ENCODE data around the gene COX10.
"Not testable (repeated sequence)": the region's sequence is repeated elsewhere in the genome, so short reads cannot be mapped to it uniquely, and the experiment has no call there.

Gene COX10

GRCh38 chr17:14186443-14186842 lies 117.1 kb downstream of the COX10 start:
- not testable (repeated sequence) for H3K4me3 ChIP-seq (ENCODE audit: low read length); H3K27ac ChIP-seq (ENCODE audit: low read length); H3K36me3 ChIP-seq (ENCODE audit: control insufficient read depth, low read depth, low read length); H3K9ac ChIP-seq (ENCODE audit: low read length); H3K4me1 ChIP-seq (ENCODE audit: control insufficient read depth, low read depth, low read length); H3K27me3 ChIP-seq (ENCODE audit: control insufficient read depth, insufficient read depth, low read length); H3K9me3 ChIP-seq (ENCODE audit: control insufficient read depth, low read depth, low read length)

- not testable (repeated sequence) for H3K9ac ChIP-seq (ENCODE audit: low read length); H3K9me3 ChIP-seq (ENCODE audit: control insufficient read depth, low read depth, low read length); H3K36me3 ChIP-seq (ENCODE audit: control insufficient read depth, low read depth, low read length); H3K27ac ChIP-seq (ENCODE audit: low read length); H3K4me1 ChIP-seq (ENCODE audit: control insufficient read depth, low read depth, low read length); H3K27me3 ChIP-seq (ENCODE audit: control insufficient read depth, insufficient read depth, low read length); H3K4me3 ChIP-seq (ENCODE audit: low read length)
Observed at GRCh38 chr17:14190774-14191173, 121.5 kb downstream of the COX10 start.

GRCh38 chr17:14191469-14191868 lies 122.2 kb downstream of the COX10 start:
- H3K27ac ChIP-seq (ENCODE audit: low read length); H3K4me3 ChIP-seq (ENCODE audit: low read length); H3K4me1 ChIP-seq (ENCODE audit: control insufficient read depth, low read depth, low read length): not testable (repeated sequence)

DNA sequence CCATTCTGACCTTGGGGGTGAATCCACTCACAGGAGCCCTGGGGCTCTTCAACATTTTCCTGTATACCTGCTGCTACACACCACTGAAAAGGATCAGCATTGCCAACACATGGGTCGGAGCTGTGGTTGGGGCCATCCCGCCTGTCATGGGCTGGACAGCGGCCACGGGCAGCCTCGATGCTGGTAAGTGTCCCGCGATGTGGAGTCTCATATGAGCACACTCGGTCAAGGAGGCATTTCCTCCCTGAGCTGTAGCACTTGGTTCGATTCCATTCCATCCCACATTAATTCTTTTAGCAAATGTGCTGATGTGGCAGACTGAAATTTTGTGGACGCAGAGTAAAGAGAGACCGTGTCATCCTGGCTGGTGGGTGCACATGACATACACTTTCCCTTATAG lies 122.7 kb downstream of the COX10 start:
- not testable (repeated sequence) for H3K27me3 ChIP-seq (ENCODE audit: control insufficient read depth, insufficient read depth, low read length); H3K9me3 ChIP-seq (ENCODE audit: control insufficient read depth, low read depth, low read length); H3K36me3 ChIP-seq (ENCODE audit: control insufficient read depth, low read depth, low read length); H3K9ac ChIP-seq (ENCODE audit: low read length); H3K4me3 ChIP-seq (ENCODE audit: low read length); H3K4me1 ChIP-seq (ENCODE audit: control insufficient read depth, low read depth, low read length); H3K27ac ChIP-seq (ENCODE audit: low read length)

More at GRCh38 chr17:14191469-14191868, 122.2 kb downstream of the COX10 start:
- H3K9ac ChIP-seq (ENCODE audit: low read length); H3K9me3 ChIP-seq (ENCODE audit: control insufficient read depth, low read depth, low read length); H3K36me3 ChIP-seq (ENCODE audit: control insufficient read depth, low read depth, low read length); H3K27me3 ChIP-seq (ENCODE audit: control insufficient read depth, insufficient read depth, low read length): not testable (repeated sequence)

GRCh38 chr17:14192636-14193344 lies 123.5 kb downstream of the COX10 start:
- not testable (repeated sequence) for H3K27ac ChIP-seq (ENCODE audit: low read length); H3K36me3 ChIP-seq (ENCODE audit: control insufficient read depth, low read depth, low read length); H3K9me3 ChIP-seq (ENCODE audit: control insufficient read depth, low read depth, low read length); H3K4me3 ChIP-seq (ENCODE audit: low read length); H3K4me1 ChIP-seq (ENCODE audit: control insufficient read depth, low read depth, low read length); H3K9ac ChIP-seq (ENCODE audit: low read length); H3K27me3 ChIP-seq (ENCODE audit: control insufficient read depth, insufficient read depth, low read length)

DNA sequence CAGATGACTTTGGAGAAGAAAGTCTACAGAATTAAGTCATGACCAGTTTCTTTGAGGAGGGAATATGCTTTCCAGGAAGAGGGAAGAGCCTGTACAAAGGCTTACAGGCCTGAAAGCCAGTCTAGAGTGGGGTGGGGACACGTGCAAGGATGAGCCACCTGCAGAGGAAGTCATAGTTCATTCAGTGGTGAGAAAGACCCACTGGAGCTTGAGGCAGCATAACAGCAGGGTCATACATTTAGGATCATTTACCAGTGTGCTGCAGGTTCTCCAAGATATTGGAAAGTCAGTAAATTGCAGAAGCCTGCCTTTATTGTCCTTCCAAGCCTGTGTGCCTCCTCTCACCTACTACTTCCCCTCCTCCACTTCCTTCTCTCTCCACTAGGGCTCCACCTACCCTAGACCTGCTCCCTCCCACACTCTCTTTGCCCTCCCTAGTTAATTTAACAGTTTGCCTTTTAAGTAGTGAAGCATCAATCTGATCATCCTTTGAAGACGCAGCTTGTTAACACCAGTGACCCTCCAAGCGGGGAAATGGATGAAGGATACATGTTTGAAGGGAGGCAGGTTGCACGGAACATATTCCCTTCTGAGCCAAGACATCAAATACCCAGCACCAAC lies 127.2 kb downstream of the COX10 start:
- no peak overlapping the region for H3K27ac ChIP-seq (ENCODE audit: low read length)
- no peak overlapping the region for H3K4me3 ChIP-seq (ENCODE audit: low read length)
- no peak overlapping the region for H3K9ac ChIP-seq (ENCODE audit: low read length)
- no peaks in the 10 kb centered on the region for H3K27me3 ChIP-seq (ENCODE audit: control insufficient read depth, insufficient read depth, low read length)
- no peaks in the 10 kb centered on the region for H3K36me3 ChIP-seq (ENCODE audit: control insufficient read depth, low read depth, low read length)
- H3K9me3 ChIP-seq (ENCODE audit: control insufficient read depth, low read depth, low read length), result no peaks in the 10 kb centered on the region
- no peaks in the 10 kb centered on the region for H3K4me1 ChIP-seq (ENCODE audit: control insufficient read depth, low read depth, low read length)

GRCh38 chr17:14197057-14197456 lies 127.8 kb downstream of the COX10 start:
- Histone ChIP-seq H3K36me3 (ENCODE audit: control insufficient read depth, low read depth, low read length) (no peaks in the 10 kb centered on the region), H3K9me3 (ENCODE audit: control insufficient read depth, low read depth, low read length) (no peaks in the 10 kb centered on the region), H3K27me3 (ENCODE audit: control insufficient read depth, insufficient read depth, low read length) (no peaks in the 10 kb centered on the region), H3K9ac (ENCODE audit: low read length) (no peak overlapping the region), H3K4me3 (ENCODE audit: low read length) (no peak overlapping the region), H3K4me1 (ENCODE audit: control insufficient read depth, low read depth, low read length) (no peaks in the 10 kb centered on the region), H3K27ac (ENCODE audit: low read length) (no peak overlapping the region)

- H3K4me1 ChIP-seq (ENCODE audit: control insufficient read depth, low read depth, low read length), result no peaks in the 10 kb centered on the region
- H3K9me3 ChIP-seq (ENCODE audit: control insufficient read depth, low read depth, low read length), result no peaks in the 10 kb centered on the region
- no peak overlapping the region for H3K27ac ChIP-seq (ENCODE audit: low read length)
- no peaks in the 10 kb centered on the region for H3K36me3 ChIP-seq (ENCODE audit: control insufficient read depth, low read depth, low read length)
- no peaks in the 10 kb centered on the region for H3K27me3 ChIP-seq (ENCODE audit: control insufficient read depth, insufficient read depth, low read length)
- no peak overlapping the region for H3K4me3 ChIP-seq (ENCODE audit: low read length)
- no peak overlapping the region for H3K9ac ChIP-seq (ENCODE audit: low read length)
Observed at GRCh38 chr17:14197586-14197985, 128.3 kb downstream of the COX10 start.

- Histone ChIP-seq H3K4me1 (ENCODE audit: control insufficient read depth, low read depth, low read length) (no peaks in the 10 kb centered on the region), H3K9ac (ENCODE audit: low read length) (no peak overlapping the region), H3K4me3 (ENCODE audit: low read length) (no peak overlapping the region), H3K9me3 (ENCODE audit: control insufficient read depth, low read depth, low read length) (no peaks in the 10 kb centered on the region), H3K27me3 (ENCODE audit: control insufficient read depth, insufficient read depth, low read length) (no peaks in the 10 kb centered on the region), H3K36me3 (ENCODE audit: control insufficient read depth, low read depth, low read length) (no peaks in the 10 kb centered on the region), H3K27ac (ENCODE audit: low read length) (no peak overlapping the region)
Observed at GRCh38 chr17:14198013-14198412, 128.7 kb downstream of the COX10 start.

GRCh38 chr17:14198575-14198974 lies 129.3 kb downstream of the COX10 start:
- no peaks in the 10 kb centered on the region for H3K36me3 ChIP-seq (ENCODE audit: control insufficient read depth, low read depth, low read length)
- H3K9ac ChIP-seq (ENCODE audit: low read length), result no peak overlapping the region
- H3K9me3 ChIP-seq (ENCODE audit: control insufficient read depth, low read depth, low read length), result no peaks in the 10 kb centered on the region
- H3K27ac ChIP-seq (ENCODE audit: low read length), result no peak overlapping the region
- no peaks in the 10 kb centered on the region for H3K27me3 ChIP-seq (ENCODE audit: control insufficient read depth, insufficient read depth, low read length)
- H3K4me3 ChIP-seq (ENCODE audit: low read length), result no peak overlapping the region
- H3K4me1 ChIP-seq (ENCODE audit: control insufficient read depth, low read depth, low read length), result no peaks in the 10 kb centered on the region

DNA sequence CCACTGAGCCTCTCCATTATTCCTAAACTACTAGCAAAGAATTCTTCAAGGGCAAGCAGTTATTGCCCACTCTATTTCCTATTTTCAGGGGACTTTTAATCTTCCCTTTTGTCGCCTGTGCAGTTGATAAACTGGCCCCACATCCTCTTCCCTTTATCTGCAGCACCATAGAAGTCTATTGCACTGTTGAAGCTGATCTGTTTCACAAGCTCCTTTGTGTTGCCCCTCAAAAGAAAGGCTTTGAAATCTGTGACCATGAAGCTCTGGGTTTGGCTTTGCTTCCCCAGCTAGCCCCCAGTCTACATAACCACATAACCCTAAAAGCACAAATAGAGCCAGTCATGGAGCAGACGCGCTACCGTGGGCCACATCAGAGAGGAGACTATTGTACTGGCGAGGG lies 130.3 kb downstream of the COX10 start:
- H3K4me1 ChIP-seq (ENCODE audit: control insufficient read depth, low read depth, low read length), result no peaks in the 10 kb centered on the region
- H3K9ac ChIP-seq (ENCODE audit: low read length), result no peak overlapping the region
- no peaks in the 10 kb centered on the region for H3K36me3 ChIP-seq (ENCODE audit: control insufficient read depth, low read depth, low read length)
- no peak overlapping the region for H3K27ac ChIP-seq (ENCODE audit: low read length)
- no peaks in the 10 kb centered on the region for H3K27me3 ChIP-seq (ENCODE audit: control insufficient read depth, insufficient read depth, low read length)
- no peaks in the 10 kb centered on the region for H3K9me3 ChIP-seq (ENCODE audit: control insufficient read depth, low read depth, low read length)
- no peak overlapping the region for H3K4me3 ChIP-seq (ENCODE audit: low read length)

GRCh38 chr17:14200354-14200753 lies 131.1 kb downstream of the COX10 start:
- Histone ChIP-seq H3K27ac (ENCODE audit: low read length) (no peak overlapping the region), H3K36me3 (ENCODE audit: control insufficient read depth, low read depth, low read length) (no peaks in the 10 kb centered on the region), H3K9ac (ENCODE audit: low read length) (no peak overlapping the region), H3K9me3 (ENCODE audit: control insufficient read depth, low read depth, low read length) (no peaks in the 10 kb centered on the region), H3K27me3 (ENCODE audit: control insufficient read depth, insufficient read depth, low read length) (no peaks in the 10 kb centered on the region), H3K4me3 (ENCODE audit: low read length) (no peak overlapping the region), H3K4me1 (ENCODE audit: control insufficient read depth, low read depth, low read length) (no peaks in the 10 kb centered on the region)
